ENCODE data around the gene DLG5. TPM values are rescaled to one million over a fixed set of nuclear protein-coding genes. Genes with fewer than 3 reads are reported as not detected.
A peak's percentile ranks its signal among the peaks of the same experiment; 100 is the strongest.

Gene DLG5
- total RNA-seq, 4 donors from 2014 or later, result 40.6 to 134 (median 61.5) TPM

DNA sequence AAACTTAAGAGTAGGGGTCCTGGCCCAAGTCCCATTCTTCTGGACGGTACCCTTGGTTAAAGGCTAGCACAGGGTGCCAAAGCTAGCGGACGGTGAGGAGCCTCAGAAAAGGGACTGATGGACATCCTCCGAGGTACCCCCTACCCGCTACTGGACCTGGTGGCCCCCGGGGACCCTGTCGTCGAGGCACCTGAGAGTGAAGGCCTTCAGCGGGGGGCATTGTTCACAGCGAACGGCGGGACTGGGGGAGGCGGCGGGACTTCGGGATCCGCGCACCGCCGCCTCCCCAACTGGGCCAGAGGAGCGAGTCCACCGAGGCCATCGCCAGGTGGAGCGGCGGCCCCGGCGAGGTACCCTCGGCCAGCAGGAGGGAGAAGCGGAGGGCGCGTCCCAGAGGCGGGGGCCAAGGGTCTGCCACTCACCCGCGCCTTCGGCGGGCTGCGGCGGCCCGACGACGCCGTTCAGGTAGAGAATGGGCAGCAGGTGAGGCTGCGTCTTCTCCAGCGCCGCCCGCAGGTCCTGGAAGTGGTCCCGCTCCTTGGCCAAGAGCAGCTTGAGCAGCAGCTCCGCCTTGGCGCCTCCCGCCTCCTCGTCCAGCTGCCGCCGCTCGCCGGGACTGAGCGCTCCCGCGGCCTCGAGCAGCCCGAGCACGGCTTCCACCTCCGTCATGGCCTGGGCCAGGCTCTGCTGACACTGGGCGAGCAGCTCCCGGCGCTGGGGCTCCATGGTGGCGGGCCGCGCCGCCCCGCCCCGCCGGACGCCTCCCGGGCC is 575 bp downstream of the DLG5 start:
- Histone ChIP-seq H3K36me3 (no peaks in the 10 kb centered on the region), H3K27me3 (no peaks in the 10 kb centered on the region), H3K9me3 (no peaks in the 10 kb centered on the region), H3K4me3 (peak overlapping the region; percentile 52 to 93 (median 61)), H3K4me1 (peaks cover 0 to 38% (median 6%) of the 10 kb centered on the region in 4 donors), H3K27ac (peak overlapping the region; percentile 62 to 88 (median 75))
- TF ChIP-seq, protein P1, sequence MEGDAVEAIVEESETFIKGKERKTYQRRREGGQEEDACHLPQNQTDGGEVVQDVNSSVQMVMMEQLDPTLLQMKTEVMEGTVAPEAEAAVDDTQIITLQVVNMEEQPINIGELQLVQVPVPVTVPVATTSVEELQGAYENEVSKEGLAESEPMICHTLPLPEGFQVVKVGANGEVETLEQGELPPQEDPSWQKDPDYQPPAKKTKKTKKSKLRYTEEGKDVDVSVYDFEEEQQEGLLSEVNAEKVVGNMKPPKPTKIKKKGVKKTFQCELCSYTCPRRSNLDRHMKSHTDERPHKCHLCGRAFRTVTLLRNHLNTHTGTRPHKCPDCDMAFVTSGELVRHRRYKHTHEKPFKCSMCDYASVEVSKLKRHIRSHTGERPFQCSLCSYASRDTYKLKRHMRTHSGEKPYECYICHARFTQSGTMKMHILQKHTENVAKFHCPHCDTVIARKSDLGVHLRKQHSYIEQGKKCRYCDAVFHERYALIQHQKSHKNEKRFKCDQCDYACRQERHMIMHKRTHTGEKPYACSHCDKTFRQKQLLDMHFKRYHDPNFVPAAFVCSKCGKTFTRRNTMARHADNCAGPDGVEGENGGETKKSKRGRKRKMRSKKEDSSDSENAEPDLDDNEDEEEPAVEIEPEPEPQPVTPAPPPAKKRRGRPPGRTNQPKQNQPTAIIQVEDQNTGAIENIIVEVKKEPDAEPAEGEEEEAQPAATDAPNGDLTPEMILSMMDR (IDR thresholded peaks at IDR 0.05), result peak in 3 of 6 experiments; percentile 16 to 22 (median 17)
- no peak for TF ChIP-seq POLR2A (IDR thresholded peaks at IDR 0.05)
- peak in 2 of 3 donors; percentile 66 to 81 for DNase-seq

DNA sequence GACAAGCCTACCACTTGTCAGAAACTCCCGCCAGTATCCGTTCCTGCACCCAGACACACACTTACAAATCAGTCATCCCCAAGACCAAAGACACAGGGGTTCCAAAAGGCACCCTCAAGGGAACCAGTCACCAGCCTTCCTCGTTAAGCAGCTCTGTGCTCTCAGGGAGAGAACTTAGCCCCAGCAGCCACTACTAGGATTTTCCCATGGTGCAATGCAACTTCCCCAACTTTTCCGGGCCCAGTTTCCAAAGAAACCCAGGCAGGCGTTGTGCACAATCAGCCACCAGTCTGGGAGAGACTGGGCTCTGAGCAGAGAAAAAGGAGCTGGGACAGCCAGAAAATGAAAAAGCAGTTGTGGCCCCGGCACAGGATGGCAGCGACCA is 1.2 kb downstream of the DLG5 start:
- no peaks in the 10 kb centered on the region for H3K27me3 ChIP-seq
- H3K4me3 ChIP-seq, result peak overlapping the region; percentile 52 to 93 (median 61)
- no peaks in the 10 kb centered on the region for H3K36me3 ChIP-seq
- no peaks in the 10 kb centered on the region for H3K9me3 ChIP-seq
- peaks cover 0 to 39% (median 6%) of the 10 kb centered on the region in 4 donors for H3K4me1 ChIP-seq
- TF ChIP-seq, protein P1 (IDR thresholded peaks at IDR 0.05), result no peak
- no peak for TF ChIP-seq POLR2A (IDR thresholded peaks at IDR 0.05)
- DNase-seq, result no peak
- H3K27ac ChIP-seq, result peak overlapping the region; percentile 62 to 88 (median 75)

DNA sequence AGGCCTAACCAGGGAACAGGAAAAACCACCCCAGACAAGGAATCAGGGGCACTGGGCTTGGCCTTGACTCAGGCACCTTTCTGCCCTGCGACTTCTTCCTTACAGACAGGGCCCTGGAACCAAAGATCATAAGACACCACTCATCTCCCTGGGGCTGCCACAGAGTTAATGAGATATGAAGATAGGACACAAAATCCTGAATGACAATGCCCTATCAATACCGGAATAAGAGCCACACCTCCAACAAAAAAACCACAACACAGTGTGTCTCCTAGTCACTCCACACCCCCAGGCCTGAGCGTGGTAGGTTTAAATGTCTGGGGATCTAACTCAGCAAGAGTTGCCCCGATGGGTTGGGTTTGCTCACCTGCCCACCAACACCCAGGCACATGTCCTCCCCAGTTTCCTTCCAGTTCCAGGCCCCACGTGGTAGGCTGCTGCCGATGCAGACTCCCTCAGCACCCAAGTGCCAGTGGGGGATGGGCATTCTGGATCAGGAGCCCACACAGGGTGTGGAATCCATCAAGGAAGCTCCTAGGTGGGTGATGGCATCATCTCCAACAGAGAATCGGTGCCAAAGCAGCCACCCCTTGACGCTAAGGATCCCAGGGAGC is 3.9 kb downstream of the DLG5 start:
- no peak overlapping the region for H3K4me3 ChIP-seq
- H3K4me1 ChIP-seq, result peaks cover 0 to 47% (median 6%) of the 10 kb centered on the region in 4 donors
- no peak overlapping the region for H3K27ac ChIP-seq
- no peak for TF ChIP-seq POLR2A (IDR thresholded peaks at IDR 0.05)
- TF ChIP-seq, protein P1 (IDR thresholded peaks at IDR 0.05), result no peak
- DNase-seq, result no peak
- H3K36me3 ChIP-seq, result no peaks in the 10 kb centered on the region
- H3K27me3 ChIP-seq, result no peaks in the 10 kb centered on the region
- no peaks in the 10 kb centered on the region for H3K9me3 ChIP-seq

DNA sequence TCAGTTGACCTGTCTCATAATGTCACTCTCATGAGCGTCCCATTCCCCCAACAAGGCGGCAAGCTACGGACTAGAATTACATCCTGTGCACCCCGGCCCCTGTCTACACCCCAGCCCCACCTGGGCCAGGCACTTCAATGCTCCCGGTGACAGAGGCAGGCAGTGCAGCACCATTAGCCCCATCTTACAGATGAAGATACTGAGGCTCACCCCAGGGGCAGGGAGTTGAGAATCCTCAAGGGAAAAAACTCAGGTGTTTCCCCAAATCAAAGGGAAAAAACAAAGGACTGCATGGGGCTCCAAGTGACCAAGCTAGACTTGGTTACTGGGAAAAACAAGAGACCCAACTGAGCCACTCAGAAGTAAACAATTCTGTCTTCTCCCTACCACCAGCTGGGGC is 4.5 kb downstream of the DLG5 start:
- Histone ChIP-seq H3K27me3 (no peaks in the 10 kb centered on the region), H3K4me3 (no peak overlapping the region), H3K27ac (no peak overlapping the region), H3K4me1 (peaks cover 0 to 41% (median 5%) of the 10 kb centered on the region in 4 donors), H3K9me3 (no peaks in the 10 kb centered on the region), H3K36me3 (no peaks in the 10 kb centered on the region)
- no peak for TF ChIP-seq POLR2A (IDR thresholded peaks at IDR 0.05)
- TF ChIP-seq, protein P1 (IDR thresholded peaks at IDR 0.05), result no peak
- DNase-seq, result no peak

DNA sequence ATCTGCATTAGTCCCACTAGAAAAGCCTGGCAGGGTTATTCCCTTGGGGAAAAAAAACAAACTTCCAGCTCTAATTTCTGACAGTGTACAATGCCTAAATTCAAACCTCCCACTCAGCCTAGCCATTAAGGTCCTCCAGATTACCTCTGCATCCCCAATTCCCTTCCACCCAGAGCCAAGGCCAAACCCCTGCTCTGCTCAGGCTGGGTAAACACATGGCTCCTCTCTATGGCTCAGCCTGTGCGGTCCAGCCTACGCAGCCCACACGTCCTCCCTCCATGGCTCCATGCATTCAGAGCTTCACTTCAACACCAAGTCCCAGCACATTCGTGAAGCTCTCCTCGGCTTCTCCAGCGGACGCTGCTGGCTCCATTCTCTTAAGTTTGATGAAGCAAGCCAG is 5.2 kb downstream of the DLG5 start:
- Histone ChIP-seq H3K27ac (no peak overlapping the region), H3K4me3 (no peak overlapping the region), H3K36me3 (no peaks in the 10 kb centered on the region), H3K27me3 (no peaks in the 10 kb centered on the region), H3K9me3 (no peaks in the 10 kb centered on the region), H3K4me1 (peaks cover 0 to 39% (median 3%) of the 10 kb centered on the region in 4 donors)
- no peak for DNase-seq
- TF ChIP-seq, protein P1 (IDR thresholded peaks at IDR 0.05), result no peak
- no peak for TF ChIP-seq POLR2A (IDR thresholded peaks at IDR 0.05)

All from Peyer's patch (tissue), 4 donors.